Transverse colon (tissue), 4 donors: Measurements from ENCODE around the gene CDH22. TPM values are rescaled to one million over a fixed set of nuclear protein-coding genes. Genes with fewer than 3 reads are reported as not detected.

ENCODE experiments used
- DNase-seq: peaks from one replicate; pipeline ENCODE4 v3.0.0-alpha.2; 2019
- H3K27ac ChIP-seq, 4 donors: fragments of 200-600 bp; sonication (generic); 2 replicates each; pipeline ENCODE4 v1.5.1; 2016 to 2018; ENCODE audit warnings: inconsistent platforms in 4 of 4
- H3K27me3 ChIP-seq: fragments of 200-600 bp; sonication (generic); 2 replicates; pipeline ENCODE4 v1.5.1; 2017; ENCODE audit warnings: inconsistent platforms
- H3K36me3 ChIP-seq, 4 donors: fragments of 200-600 bp; sonication (generic); 2 replicates each; pipeline ENCODE4 v1.5.1; 2017 to 2019; ENCODE audit warnings: inconsistent platforms in 4 of 4
- H3K4me1 ChIP-seq, 4 donors: fragments of 200-600 bp; sonication (generic); 2 replicates each; pipeline ENCODE4 v1.5.1; 2017 to 2020; ENCODE audit warnings: inconsistent platforms in 4 of 4
- H3K4me3 ChIP-seq, 4 donors: fragments of 200-600 bp; sonication (generic); 1 replicate in 1 of 4; 2 replicates in 3 of 4; pipeline versions ENCODE4 v1.5.1 to v1.6.1; 2017 to 2019; ENCODE audit warnings: inconsistent platforms in 4 of 4
- H3K9me3 ChIP-seq, 2 donors: fragments of 200-600 bp; sonication (generic); 2 replicates each; pipeline ENCODE4 v1.5.1; 2017 to 2019; ENCODE audit warnings: inconsistent platforms in 2 of 2
- CTCF ChIP-seq, 5 experiments: fragments of 200-600 bp in 3 of 5; fragments of 450-650 bp in 2 of 5; sonication (generic) in 3 of 5; IDR thresholded peaks; 1 replicate in 2 of 5; 2 replicates in 3 of 5; pipeline ENCODE4 v1.5.1; 2016 to 2017; ENCODE audit warnings: antibody characterized with exemption in 5 of 5, inconsistent platforms in 3 of 5, mild to moderate bottlenecking in 2 of 5, moderate library complexity in 1 of 5
- EP300 ChIP-seq: sonication (generic); formaldehyde crosslinking; IDR thresholded peaks from one replicate; pipeline ENCODE4 v1.6.1; 2017; ENCODE audit warnings: antibody characterized with exemption, low read depth
- POLR2A ChIP-seq: fragments of 450-650 bp; IDR thresholded peaks from one replicate; pipeline ENCODE4 v1.6.1; 2016; ENCODE audit warnings: antibody characterized with exemption, mild to moderate bottlenecking, moderate library complexity
- POLR2AphosphoS5 ChIP-seq, 3 donors: sonication (generic); formaldehyde crosslinking; IDR thresholded peaks; one replicate each; pipeline ENCODE4 v1.6.1; 2016; ENCODE audit warnings: antibody characterized with exemption in 3 of 3
- WGBS, 2 donors: methylation state at CpG; one replicate each; pipeline ENCODE4 v1.1.5; 2018; ENCODE audit warnings: low coverage in 1 of 2; 5-methylcytosine and 5-hydroxymethylcytosine counted together
- in situ Hi-C, 4 donors: fragments of 200-750 bp; cut with MboI; loops; one replicate each; pipeline versions ENCODE4 v1.15.0 to v1.15.1; 2017; ENCODE audit warnings: low sequenced_read_pairs in 3 of 4, low pct_ligation_motif_present in 1 of 4, low pct_unique_long_range_greater_than_20kb in 1 of 4
- intact Hi-C: fragments of 100-400 bp; cut with DNase I; formaldehyde crosslinking; loops from one replicate; pipeline ENCODE4 v1.15.1; 2023; ENCODE audit warnings: low total_unique reads
- total RNA-seq, 4 donors: library from RNA; depleted of rRNA; stranded (reverse); fragments of >200 nt; gene quantifications; one replicate each; pipeline ENCODE4 v1.1.0, GENCODE V29; 2016

The CDH22 gene
- total RNA-seq, 4 donors from 2014 or later: not detected

GRCh38 chr20:46289432-46289831 is 18.9 kb downstream of the CDH22 start:
- peaks cover 41% of the 10 kb centered on the region for H3K27me3 ChIP-seq
- TF ChIP-seq EP300 (no peak), POLR2AphosphoS5 (IDR thresholded peaks at IDR 0.05) (no peak), POLR2A (no peak), CTCF (IDR thresholded peaks at IDR 0.05) (no peak)

GRCh38 chr20:46286977-46287376 is 21.3 kb downstream of the CDH22 start:
- in situ Hi-C loops: no loop called here
- no peaks in the 10 kb centered on the region for H3K4me1 ChIP-seq

More at GRCh38 chr20:46289432-46289831, 18.9 kb downstream of the CDH22 start:
- H3K36me3 ChIP-seq: no peaks in the 10 kb centered on the region
- whole genome bisulfite sequencing, 2 donors: 50 to 89% methylated on average over 1 to 5 of the region's 5 CpGs
- no peak for DNase-seq
- H3K27ac ChIP-seq: no peak overlapping the region
- no peaks in the 10 kb centered on the region for H3K4me1 ChIP-seq
- no peak overlapping the region for H3K4me3 ChIP-seq
- intact Hi-C loops (loop anchor here (5.0 kb wide), 1 partner anchor 203 kb away; no protein-coding TSS in a partner anchor), in situ Hi-C loops (no loop called here)
- H3K9me3 ChIP-seq: no peaks in the 10 kb centered on the region

GRCh38 chr20:46286382-46286781 is 21.9 kb downstream of the CDH22 start:
- intact Hi-C loops (loop anchor here (5.0 kb wide), 1 partner anchor 206 kb away; no protein-coding TSS in a partner anchor), in situ Hi-C loops (no loop called here)
- 73% methylated on average over 13 of the region's 13 CpGs; no CpG with 5 or more reads in 1 of the 2 donors for WGBS, 2 donors
- Histone ChIP-seq H3K27ac (no peak overlapping the region), H3K4me1 (no peaks in the 10 kb centered on the region), H3K4me3 (no peak overlapping the region), H3K36me3 (no peaks in the 10 kb centered on the region), H3K27me3 (peaks cover 42% of the 10 kb centered on the region), H3K9me3 (no peaks in the 10 kb centered on the region)
- TF ChIP-seq EP300 (no peak), CTCF (IDR thresholded peaks at IDR 0.05) (no peak)
- DNase-seq: no peak

More at GRCh38 chr20:46286977-46287376, 21.3 kb downstream of the CDH22 start:
- Histone ChIP-seq H3K27ac (no peak overlapping the region), H3K36me3 (no peaks in the 10 kb centered on the region), H3K9me3 (no peaks in the 10 kb centered on the region), H3K27me3 (peaks cover 41% of the 10 kb centered on the region), H3K4me3 (no peak overlapping the region)
- no peak for TF ChIP-seq CTCF (IDR thresholded peaks at IDR 0.05)
- no peak for DNase-seq
- intact Hi-C loops: loop anchor here (5.0 kb wide), 1 partner anchor 205 kb away; no protein-coding TSS in a partner anchor
- 75 to 76% methylated on average over 7 of the region's 7 CpGs for WGBS, 2 donors

GRCh38 chr20:46285740-46286139 is 22.6 kb downstream of the CDH22 start:
- H3K4me1 ChIP-seq: no peaks in the 10 kb centered on the region
- in situ Hi-C loops (no loop called here), intact Hi-C loops (loop anchor here (5.0 kb wide), 1 partner anchor 207 kb away; no protein-coding TSS in a partner anchor)
- no peak for DNase-seq
- H3K4me3 ChIP-seq: no peak overlapping the region
- H3K27me3 ChIP-seq: peaks cover 47% of the 10 kb centered on the region
- WGBS, 2 donors: 70 to 78% methylated on average over 3 of the region's 3 CpGs
- no peaks in the 10 kb centered on the region for H3K9me3 ChIP-seq
- no peaks in the 10 kb centered on the region for H3K36me3 ChIP-seq
- no peak for TF ChIP-seq EP300
- TF ChIP-seq POLR2A: no peak
- no peak for TF ChIP-seq POLR2AphosphoS5 (IDR thresholded peaks at IDR 0.05)
- no peak for TF ChIP-seq CTCF (IDR thresholded peaks at IDR 0.05)
- H3K27ac ChIP-seq: no peak overlapping the region
